A673 (cell line): ENCODE results near the gene AOPEP. TPM values are rescaled to one million over a fixed set of nuclear protein-coding genes. Genes with fewer than 3 reads are reported as not detected.
"Not testable (repeated sequence)": the region's sequence is repeated elsewhere in the genome, so short reads cannot be mapped to it uniquely, and the experiment has no call there.

ENCODE experiments used
- BruUV-seq: library from RNA; stranded (reverse); fragments of 400-500 nt; replicated peaks from 2 replicates; lab custom pipeline; 2021; lab: Mats Ljungman, UMichigan
- CTCF ChIA-PET: fragments of 300-600 bp; sonication (Branson Sonifier 250); formaldehyde crosslinking; loops from one replicate; lab custom pipeline; 2022; ENCODE audit warnings: antibody characterized with exemption; lab: Charles Lee
- POLR2A ChIA-PET: fragments of 300-600 bp; sonication (Branson Sonifier 250); formaldehyde crosslinking; loops from one replicate; lab custom pipeline; 2022; ENCODE audit warnings: antibody characterized with exemption; ENCODE audit not compliant: low non-redundant PET; lab: Charles Lee
- DNase-seq: peaks from one replicate; pipeline ENCODE4 v3.0.0-alpha.2; 2015; ENCODE audit warnings: low spot score
- H3K27ac ChIP-seq: fragments of 200-600 bp; sonication (generic); 2 replicates; pipeline ENCODE4 v1.5.1; 2016; ENCODE audit warnings: mixed run types, low read depth, mild to moderate bottlenecking, mixed read lengths, antibody characterized with exemption, low read length; ENCODE audit not compliant: poor library complexity, severe bottlenecking
- H3K27me3 ChIP-seq: fragments of 200-600 bp; sonication (generic); replicated peaks from 2 replicates; pipeline ENCODE4 v1.6.1; 2017; ENCODE audit warnings: mixed run types, low read depth, mild to moderate bottlenecking, mixed read lengths, antibody characterized with exemption, low read length; ENCODE audit not compliant: insufficient read depth, poor library complexity
- H3K36me3 ChIP-seq: fragments of 200-600 bp; sonication (generic); 2 replicates; pipeline ENCODE4 v1.6.1; 2016; ENCODE audit warnings: mixed run types, mild to moderate bottlenecking, mixed read lengths, antibody characterized with exemption, low read length; ENCODE audit not compliant: insufficient read depth, poor library complexity, severe bottlenecking
- H3K4me1 ChIP-seq: fragments of 200-600 bp; sonication (generic); 2 replicates; pipeline ENCODE4 v1.6.1; 2017; ENCODE audit warnings: mixed run types, mild to moderate bottlenecking, mixed read lengths, antibody characterized with exemption, low read length; ENCODE audit not compliant: insufficient read depth, poor library complexity, severe bottlenecking
- H3K4me3 ChIP-seq: fragments of 200-600 bp; sonication (generic); 2 replicates; pipeline ENCODE4 v1.5.1; 2016; ENCODE audit warnings: low read depth, mixed run types, mild to moderate bottlenecking, mixed read lengths, low read length; ENCODE audit not compliant: poor library complexity, severe bottlenecking
- H3K9me3 ChIP-seq: fragments of 200-600 bp; sonication (generic); 2 replicates; pipeline ENCODE4 v1.6.1; 2016; ENCODE audit warnings: mixed run types, low read depth, mild to moderate bottlenecking, mixed read lengths, antibody characterized with exemption, low read length; ENCODE audit not compliant: poor library complexity, severe bottlenecking
- EZH2 ChIP-seq: fragments of 200-600 bp; sonication (generic); IDR thresholded peaks from 2 replicates; pipeline ENCODE4 v1.6.1; 2017; ENCODE audit warnings: borderline replicate concordance, low read depth, mild to moderate bottlenecking, mixed read lengths, antibody characterized with exemption, low read length; ENCODE audit not compliant: poor library complexity, severe bottlenecking
- intact Hi-C: fragments of 100-400 bp; cut with micrococcal nuclease; formaldehyde crosslinking; loops from one replicate; pipeline ENCODE4 v1.10.0; 2022; ENCODE audit not compliant: unreplicated experiment
- total RNA-seq: library from RNA; stranded (reverse); gene quantifications from 2 replicates; pipeline ENCODE4 v1.2.3, GENCODE V29; 2021
- TF ChIP-seq, protein P1 (sequence below): fragments of 300-800, 200-600 bp; sonication (generic); conservative IDR thresholded peaks from 2 replicates; pipeline ENCODE4 v1.5.1; 2017; ENCODE audit warnings: low read depth, mild to moderate bottlenecking, antibody characterized with exemption, low read length, moderate library complexity, mixed read lengths

Gene AOPEP
- total RNA-seq, 1 experiment from 2014 or later, result 17.5 TPM

DNA sequence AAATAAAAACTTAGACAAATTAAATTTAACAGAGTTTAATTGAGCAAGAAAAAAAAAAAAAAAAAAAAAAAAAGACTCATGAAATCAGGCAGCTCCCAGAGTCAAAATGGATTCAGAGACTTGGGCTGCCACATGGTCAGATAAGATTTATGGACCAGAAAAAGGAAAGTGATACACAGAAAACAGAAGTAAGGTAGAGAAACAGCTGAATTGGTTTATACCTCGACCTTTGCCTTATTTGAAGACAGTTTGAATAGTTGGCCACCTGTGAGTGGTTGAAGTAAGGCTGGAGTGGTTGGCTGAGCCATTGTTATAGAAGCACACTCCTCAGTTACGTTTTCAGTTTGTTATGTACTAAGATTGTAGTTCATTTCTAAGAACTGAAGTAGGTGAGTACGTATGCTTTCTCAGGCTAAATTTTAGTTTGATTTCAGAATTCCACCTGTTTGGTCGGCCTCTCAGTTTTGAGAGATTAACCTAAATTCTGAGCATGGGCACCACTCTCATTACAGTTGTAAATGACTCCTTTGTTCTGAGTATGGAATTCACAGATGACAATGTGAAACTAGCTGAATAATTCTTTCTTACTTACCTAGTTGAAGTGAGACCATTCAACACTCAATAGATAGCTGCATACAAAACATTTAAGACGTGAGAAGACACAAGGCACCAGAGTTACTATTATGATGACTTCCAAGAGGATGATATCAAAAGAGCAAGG is 149.0 kb downstream of the AOPEP start:
- Histone ChIP-seq H3K9me3 (no peaks in the 10 kb centered on the region), H3K4me3 (no peak overlapping the region), H3K36me3 (no peaks in the 10 kb centered on the region), H3K4me1 (peaks cover 12% of the 10 kb centered on the region), H3K27me3 (no peaks in the 10 kb centered on the region), H3K27ac (no peak overlapping the region)
- POLR2A ChIA-PET, result no interaction called here
- CTCF ChIA-PET, result no interaction called here
- intact Hi-C loops, result no loop called here
- TF ChIP-seq EZH2, result no peak
- TF ChIP-seq, protein P1, sequence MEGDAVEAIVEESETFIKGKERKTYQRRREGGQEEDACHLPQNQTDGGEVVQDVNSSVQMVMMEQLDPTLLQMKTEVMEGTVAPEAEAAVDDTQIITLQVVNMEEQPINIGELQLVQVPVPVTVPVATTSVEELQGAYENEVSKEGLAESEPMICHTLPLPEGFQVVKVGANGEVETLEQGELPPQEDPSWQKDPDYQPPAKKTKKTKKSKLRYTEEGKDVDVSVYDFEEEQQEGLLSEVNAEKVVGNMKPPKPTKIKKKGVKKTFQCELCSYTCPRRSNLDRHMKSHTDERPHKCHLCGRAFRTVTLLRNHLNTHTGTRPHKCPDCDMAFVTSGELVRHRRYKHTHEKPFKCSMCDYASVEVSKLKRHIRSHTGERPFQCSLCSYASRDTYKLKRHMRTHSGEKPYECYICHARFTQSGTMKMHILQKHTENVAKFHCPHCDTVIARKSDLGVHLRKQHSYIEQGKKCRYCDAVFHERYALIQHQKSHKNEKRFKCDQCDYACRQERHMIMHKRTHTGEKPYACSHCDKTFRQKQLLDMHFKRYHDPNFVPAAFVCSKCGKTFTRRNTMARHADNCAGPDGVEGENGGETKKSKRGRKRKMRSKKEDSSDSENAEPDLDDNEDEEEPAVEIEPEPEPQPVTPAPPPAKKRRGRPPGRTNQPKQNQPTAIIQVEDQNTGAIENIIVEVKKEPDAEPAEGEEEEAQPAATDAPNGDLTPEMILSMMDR, result no peak
- DNase-seq, result no peak
- BruUV-seq, result no TSS peak

DNA sequence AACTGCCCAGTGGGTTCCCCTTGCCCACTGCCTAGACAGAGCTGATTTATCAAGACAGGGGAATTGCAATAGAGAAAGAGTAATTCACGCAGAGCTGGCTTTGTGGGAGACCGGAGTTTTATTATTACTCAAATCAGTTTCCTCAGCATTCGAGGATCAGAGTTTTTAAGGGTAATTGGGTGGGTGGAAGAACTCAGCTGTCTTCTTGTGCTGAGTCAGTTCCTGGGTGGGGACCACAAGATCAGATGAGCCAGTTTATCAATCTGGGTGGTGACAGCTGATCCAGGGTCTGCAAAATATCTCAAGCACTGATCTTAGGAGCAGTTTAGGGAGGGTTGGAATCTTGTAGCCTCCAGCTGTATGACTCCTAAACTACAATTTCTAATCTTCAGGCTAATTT is 152.3 kb downstream of the AOPEP start:
- BruUV-seq, H3K36me3 ChIP-seq, H3K4me3 ChIP-seq, H3K27ac ChIP-seq, intact Hi-C loops, DNase-seq, H3K9me3 ChIP-seq, CTCF ChIA-PET, H3K27me3 ChIP-seq, POLR2A ChIA-PET: not testable (repeated sequence)
- H3K4me1 ChIP-seq, result peaks cover 14% of the 10 kb centered on the region

DNA sequence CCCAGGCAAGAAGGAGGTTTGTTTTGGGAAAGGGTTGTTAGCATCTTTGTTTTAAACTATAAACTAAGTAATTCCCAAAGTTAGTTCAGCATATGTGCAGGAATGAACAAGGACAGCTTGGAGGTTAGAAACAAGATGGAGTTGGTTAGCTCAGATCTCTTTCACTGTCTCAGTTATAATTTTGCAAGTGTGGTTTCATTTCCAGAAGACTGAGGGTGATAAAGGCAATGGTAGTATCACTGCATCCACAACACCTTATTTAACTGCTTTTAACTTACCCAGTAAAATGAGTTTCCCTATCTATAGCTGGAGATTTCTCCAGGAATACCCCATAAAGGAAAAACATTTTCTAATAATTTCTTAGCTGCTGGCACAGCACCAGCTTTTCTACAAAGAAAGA is 152.7 kb downstream of the AOPEP start:
- Histone ChIP-seq H3K4me1 (peaks cover 11% of the 10 kb centered on the region), H3K36me3 (no peaks in the 10 kb centered on the region), H3K9me3 (no peaks in the 10 kb centered on the region), H3K4me3 (no peak overlapping the region), H3K27me3 (no peaks in the 10 kb centered on the region), H3K27ac (no peak overlapping the region)
- intact Hi-C loops, result no loop called here
- POLR2A ChIA-PET, result no interaction called here
- CTCF ChIA-PET, result no interaction called here
- TF ChIP-seq EZH2, result no peak
- TF ChIP-seq, protein P1, result no peak
- BruUV-seq, result no TSS peak
- DNase-seq, result no peak

DNA sequence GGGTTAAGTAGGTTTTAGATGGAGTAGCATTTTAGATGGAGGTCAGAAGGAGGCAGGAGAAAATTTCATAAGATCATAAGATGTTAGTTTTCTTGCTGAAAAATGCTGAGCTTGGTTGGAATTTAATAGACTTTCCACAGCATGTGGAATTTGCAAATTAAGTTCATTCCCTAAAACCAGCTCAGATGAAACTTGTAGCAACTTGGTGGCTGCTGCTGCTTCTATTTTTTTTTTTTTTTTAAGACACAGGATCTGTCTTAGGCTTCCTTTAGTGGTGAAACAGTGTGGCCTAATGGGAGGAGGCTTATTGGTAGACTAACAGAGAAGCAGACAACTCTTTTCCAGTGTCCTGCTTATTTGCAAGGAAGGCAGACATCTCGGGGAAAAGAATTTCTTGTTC is 154.5 kb downstream of the AOPEP start:
- TF ChIP-seq EZH2, result no peak
- TF ChIP-seq, protein P1, result no peak
- H3K9me3 ChIP-seq, result no peaks in the 10 kb centered on the region
- BruUV-seq, result no TSS peak
- no peaks in the 10 kb centered on the region for H3K36me3 ChIP-seq
- ChIA-PET POLR2A (no interaction called here), CTCF (interaction anchor here (0.7 kb wide), 1 partner anchor 212 kb away, joined by 3 read pairs; no protein-coding TSS in a partner anchor)
- no peaks in the 10 kb centered on the region for H3K27me3 ChIP-seq
- DNase-seq, result no peak
- H3K4me3 ChIP-seq, result no peak overlapping the region
- peaks cover 10% of the 10 kb centered on the region for H3K4me1 ChIP-seq
- H3K27ac ChIP-seq, result peak overlapping the region; percentile 19
- intact Hi-C loops, result no loop called here
